Cardiac fibroblast (primary cell): ENCODE results near the gene BTBD9.
A peak's percentile ranks its signal among the peaks of the same experiment; 100 is the strongest.

Experiments used
- DNase-seq, 2 donors: peaks; one replicate each; pipeline versions ENCODE4 v3.0.0 to v3.0.0-alpha.2; 2010; ENCODE audit warnings: low read depth in 2 of 2
- H3K4me3 ChIP-seq, 2 donors: replicated peaks in 1 of 2; 1 replicate in 1 of 2; 2 replicates in 1 of 2; pipeline ENCODE4 v1.5.1; 2011; ENCODE audit warnings: low read depth in 2 of 2, low read length in 2 of 2, mild to moderate bottlenecking in 2 of 2, moderate library complexity in 1 of 2
- CTCF ChIP-seq: IDR thresholded peaks from one replicate; pipeline ENCODE4 v1.5.1; 2011; ENCODE audit warnings: low read depth, mild to moderate bottlenecking, low read length, inconsistent platforms

The BTBD9 gene

DNA sequence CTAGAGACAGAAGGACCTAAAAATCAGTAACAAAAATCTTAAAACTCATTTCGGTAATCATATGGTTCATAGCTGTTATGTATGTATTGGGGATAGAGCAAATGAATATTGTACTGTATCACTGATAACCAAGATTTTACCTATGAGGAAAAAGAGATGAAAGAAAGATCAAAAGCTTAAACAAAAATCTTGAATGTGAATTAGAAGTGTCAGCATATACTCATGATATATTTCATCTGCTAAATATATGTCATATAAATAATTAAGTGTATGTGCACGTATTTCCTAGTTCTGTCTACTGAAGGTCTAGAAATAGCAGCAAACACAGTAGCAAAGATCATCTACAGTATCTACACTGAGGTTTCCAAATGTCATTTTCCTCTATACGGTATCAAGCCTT is 299.8 kb downstream of the BTBD9 start:
- no peak overlapping the region for H3K4me3 ChIP-seq
- TF ChIP-seq CTCF = no peak
- DNase-seq = no peak

GRCh38 chr6:38337819-38338465 is 301.8 kb downstream of the BTBD9 start:
- peak; percentile 48 for TF ChIP-seq CTCF
- DNase-seq = peak; percentile 56 to 78
- H3K4me3 ChIP-seq = no peak overlapping the region

DNA sequence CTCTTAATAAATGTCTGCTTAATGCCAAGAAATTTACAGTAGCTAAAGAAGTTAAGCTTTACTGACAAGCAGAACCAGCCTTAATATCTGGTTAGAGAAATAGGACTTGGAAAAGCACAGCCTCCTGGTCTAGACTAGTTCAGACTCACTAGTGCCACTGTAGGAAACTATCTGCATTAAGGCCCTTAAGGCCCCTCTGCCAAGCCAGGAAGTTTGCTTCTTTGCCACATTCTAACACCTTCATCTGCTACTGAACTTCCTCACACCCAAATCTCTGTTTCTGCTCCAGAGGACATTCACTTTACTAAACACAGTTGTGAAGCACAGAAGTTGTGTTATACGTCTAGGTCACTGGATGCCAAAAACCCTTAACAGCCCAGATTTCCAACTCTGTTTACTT is 302.8 kb downstream of the BTBD9 start:
- no peak for DNase-seq

DNA sequence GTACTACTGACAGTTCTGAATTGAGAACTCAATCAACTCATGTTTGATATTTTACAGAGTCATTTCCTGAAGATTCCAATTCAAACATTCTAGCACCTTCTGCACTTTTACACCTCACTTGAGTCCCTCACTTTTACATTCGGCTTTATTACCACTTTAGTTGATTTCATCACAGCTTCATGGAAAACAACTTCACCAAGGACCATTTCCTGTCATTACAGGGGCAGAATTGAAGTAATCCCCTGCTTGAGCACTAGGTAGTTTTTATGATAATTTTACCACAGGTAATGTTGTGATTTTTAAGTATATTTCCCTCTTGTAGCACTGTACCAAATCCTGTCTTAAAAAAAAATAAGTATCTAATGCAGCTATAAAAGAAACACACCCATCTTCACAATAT is 312.9 kb downstream of the BTBD9 start:
- no peak for TF ChIP-seq CTCF

More for the DNA sequence above, 302.8 kb downstream of the BTBD9 start:
- TF ChIP-seq CTCF = no peak
- H3K4me3 ChIP-seq = no peak overlapping the region

DNA sequence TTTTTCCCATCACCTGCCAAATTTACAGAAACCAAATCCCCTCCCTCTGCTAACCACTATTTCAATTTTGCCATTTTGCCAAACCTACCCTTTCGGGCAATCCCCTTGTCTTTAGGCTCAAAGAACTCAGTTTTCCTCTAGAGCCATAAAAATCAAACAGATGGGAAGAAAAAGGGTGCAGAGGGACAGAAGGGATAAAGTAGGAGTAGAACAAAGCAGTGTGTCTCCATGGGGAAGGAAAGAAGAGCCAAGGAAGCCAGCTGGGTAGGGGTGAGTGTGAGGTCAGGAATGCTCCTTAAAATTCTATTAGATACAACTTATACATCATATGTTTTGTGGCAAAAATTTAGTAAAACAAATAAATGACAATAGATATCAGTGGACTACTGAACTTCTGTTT is 316.5 kb downstream of the BTBD9 start:
- H3K4me3 ChIP-seq = no peak overlapping the region
- TF ChIP-seq CTCF = no peak
- no peak for DNase-seq

More for the DNA sequence above, 312.9 kb downstream of the BTBD9 start:
- no peak overlapping the region for H3K4me3 ChIP-seq
- no peak for DNase-seq

DNA sequence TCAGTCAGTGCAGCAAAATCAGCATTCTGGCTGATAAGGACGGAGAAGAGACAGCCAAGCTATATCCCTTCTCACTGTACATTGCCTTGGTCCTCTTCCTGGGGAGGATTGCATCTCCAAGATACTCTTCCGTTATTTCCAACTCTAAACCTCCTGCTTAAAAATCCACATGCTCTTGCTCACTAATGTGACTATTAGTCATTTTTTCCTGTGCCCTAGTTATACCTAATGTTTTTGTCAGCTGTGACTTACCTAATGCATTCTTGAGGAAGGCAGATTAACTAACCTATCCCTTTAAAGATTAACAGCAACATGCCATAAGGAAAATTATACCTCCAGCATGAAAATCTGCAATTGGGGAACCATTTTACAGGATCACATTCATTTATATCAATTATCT is 317.6 kb downstream of the BTBD9 start:
- DNase-seq = no peak
- TF ChIP-seq CTCF = no peak
- no peak overlapping the region for H3K4me3 ChIP-seq

DNA sequence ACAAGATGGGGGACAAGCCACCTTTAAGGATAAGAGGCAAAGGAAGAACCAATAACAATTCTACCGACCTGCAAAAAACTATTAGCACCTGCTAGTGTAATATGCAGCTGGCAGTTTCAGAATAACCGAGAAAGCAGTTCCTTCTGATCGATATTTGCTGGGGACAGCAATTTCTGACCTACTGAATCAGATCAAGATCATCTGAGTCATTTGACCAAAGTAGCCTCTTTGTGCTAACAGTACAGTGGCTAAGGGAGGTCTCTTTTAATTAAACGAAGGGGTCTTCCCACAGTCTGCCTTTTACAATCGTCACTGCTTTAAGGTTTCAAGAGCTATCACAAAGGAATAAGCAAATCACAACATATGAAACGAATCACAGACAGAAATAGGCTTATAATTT is 318.9 kb downstream of the BTBD9 start:
- no peak for TF ChIP-seq CTCF
- no peak overlapping the region for H3K4me3 ChIP-seq

More for the DNA sequence above, 318.9 kb downstream of the BTBD9 start:
- no peak for DNase-seq
